Liver (tissue), 3 donors: ENCODE data around the gene RPUSD2.

Experiments
- CTCF ChIP-seq: fragments of 150-350 bp; IDR thresholded peaks from 2 replicates; pipeline ENCODE4 v1.5.1; 2017; ENCODE audit warnings: improper control_type of control experiment, low read depth, low read length; ENCODE audit not compliant: missing input control
- GABPA ChIP-seq, 2 donors: IDR thresholded peaks in 1 of 2; conservative IDR thresholded peaks in 1 of 2; 2 replicates each; pipeline ENCODE4 v1.6.1; 2016; ENCODE audit warnings: antibody characterized with exemption in 2 of 2, mild to moderate bottlenecking in 1 of 2, moderate library complexity in 1 of 2
- RAD21 ChIP-seq, 2 donors: IDR thresholded peaks; 2 replicates each; pipeline ENCODE4 v1.6.1; 2016; ENCODE audit warnings: antibody characterized with exemption in 2 of 2, mild to moderate bottlenecking in 2 of 2
- RXRA ChIP-seq, 2 donors: IDR thresholded peaks; 2 replicates each; pipeline ENCODE4 v1.6.1; 2017 to 2018; ENCODE audit warnings: antibody characterized with exemption in 2 of 2, mild to moderate bottlenecking in 1 of 2
- TF ChIP-seq, protein P1 (sequence below): IDR thresholded peaks from 2 replicates; pipeline ENCODE4 v1.6.1; 2016; ENCODE audit warnings: antibody characterized with exemption
- donor health status: healthy.
- donor health status: healthy.

DNA sequence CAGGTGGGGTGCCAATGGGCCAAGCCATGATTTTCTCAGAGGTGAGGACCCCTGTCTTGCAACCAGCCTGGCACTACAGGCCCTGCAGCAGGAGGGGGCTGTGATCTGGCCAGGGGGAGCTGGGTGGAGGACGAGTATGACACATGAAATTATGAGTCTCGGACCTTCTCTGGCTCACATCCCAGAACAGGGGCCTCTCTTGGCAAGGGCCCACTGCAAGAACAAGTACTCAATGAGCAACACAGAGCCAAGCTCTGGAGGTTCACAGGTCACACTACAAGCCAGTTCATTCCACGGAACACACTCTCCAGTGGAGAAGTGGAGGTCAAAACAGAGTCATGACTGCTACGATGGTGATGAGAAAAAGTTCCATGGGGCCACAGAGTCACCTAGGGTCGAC lies 32.6 kb upstream of the RPUSD2 start:
- no peak for TF ChIP-seq CTCF
- TF ChIP-seq, protein P1, sequence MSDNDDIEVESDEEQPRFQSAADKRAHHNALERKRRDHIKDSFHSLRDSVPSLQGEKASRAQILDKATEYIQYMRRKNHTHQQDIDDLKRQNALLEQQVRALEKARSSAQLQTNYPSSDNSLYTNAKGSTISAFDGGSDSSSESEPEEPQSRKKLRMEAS: no peak
- TF ChIP-seq RAD21 (IDR thresholded peaks at IDR 0.05): no peak
- TF ChIP-seq GABPA (IDR thresholded peaks at IDR 0.05 in 1 of 2, conservative IDR thresholded peaks at IDR 0.05 in 1 of 2): no peak
- TF ChIP-seq RXRA (IDR thresholded peaks at IDR 0.05): no peak
